Chondrocyte (in vitro differentiated cells): ENCODE results near the gene ZNF630. TPM values are rescaled to one million over a fixed set of nuclear protein-coding genes. Genes with fewer than 3 reads are reported as not detected.
"Not testable (repeated sequence)": the region's sequence is repeated elsewhere in the genome, so short reads cannot be mapped to it uniquely, and the experiment has no call there.

Experiments
- DNase-seq: peaks from one replicate; pipeline ENCODE4 v3.0.0; 2021; ENCODE audit warnings: mixed read lengths, low spot score
- H3K27ac Mint-ChIP-seq: one replicate; pipeline ENCODE4 v1.8.0; 2021; ENCODE audit warnings: mild to moderate bottlenecking, moderate library complexity, mixed read lengths; ENCODE audit not compliant: unreplicated experiment
- H3K27me3 Mint-ChIP-seq: 2 replicates; pipeline ENCODE4 v1.8.0; 2021; ENCODE audit warnings: low read depth, mixed read lengths
- H3K36me3 Mint-ChIP-seq: 2 replicates; pipeline ENCODE4 v1.8.0; 2021; ENCODE audit warnings: low read depth, mixed read lengths
- H3K4me1 Mint-ChIP-seq: 2 replicates; pipeline ENCODE4 v1.8.0; 2021; ENCODE audit warnings: low read depth, mild to moderate bottlenecking, mixed read lengths
- H3K4me3 Mint-ChIP-seq: one replicate; pipeline ENCODE4 v1.8.0; 2021; ENCODE audit warnings: mild to moderate bottlenecking, moderate library complexity, mixed read lengths; ENCODE audit not compliant: unreplicated experiment
- H3K9me3 Mint-ChIP-seq: 2 replicates; pipeline ENCODE4 v1.8.0; 2021; ENCODE audit warnings: low read depth, mixed read lengths
- total RNA-seq: library from RNA; stranded (reverse); gene quantifications from 3 replicates; pipeline ENCODE4 v1.2.1, GENCODE V29; 2021
- TF ChIP-seq, protein P1 (sequence below): fragments of 200-600 bp; sonication (generic); IDR thresholded peaks from 2 replicates; pipeline ENCODE4 v1.5.0; 2021; ENCODE audit warnings: antibody characterized with exemption, mild to moderate bottlenecking, moderate library complexity

ZNF630 gene
- total RNA-seq, 1 donor from 2014 or later = 2.7 TPM

DNA sequence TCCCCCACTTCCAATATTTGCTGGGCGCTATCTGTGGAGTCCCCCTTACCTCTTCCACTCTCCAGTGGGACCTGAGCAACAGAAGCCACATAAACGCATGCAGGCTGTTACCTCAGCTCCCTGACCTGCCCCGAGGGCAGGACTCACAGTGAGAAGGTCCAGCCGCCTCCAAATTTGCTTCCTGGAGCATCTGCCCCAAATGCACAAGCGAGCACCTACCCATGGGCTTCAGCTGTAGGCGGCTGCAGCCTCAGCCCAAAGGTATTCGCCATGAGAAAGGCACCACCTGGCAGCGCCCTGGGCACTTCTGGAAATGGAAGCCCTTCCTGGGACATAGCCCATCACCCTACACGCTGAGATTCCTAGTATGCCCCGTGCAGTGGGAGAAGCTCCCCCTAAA lies 41.2 kb downstream of the ZNF630 start:
- no peak overlapping the region for H3K4me3 Mint-ChIP-seq

DNA sequence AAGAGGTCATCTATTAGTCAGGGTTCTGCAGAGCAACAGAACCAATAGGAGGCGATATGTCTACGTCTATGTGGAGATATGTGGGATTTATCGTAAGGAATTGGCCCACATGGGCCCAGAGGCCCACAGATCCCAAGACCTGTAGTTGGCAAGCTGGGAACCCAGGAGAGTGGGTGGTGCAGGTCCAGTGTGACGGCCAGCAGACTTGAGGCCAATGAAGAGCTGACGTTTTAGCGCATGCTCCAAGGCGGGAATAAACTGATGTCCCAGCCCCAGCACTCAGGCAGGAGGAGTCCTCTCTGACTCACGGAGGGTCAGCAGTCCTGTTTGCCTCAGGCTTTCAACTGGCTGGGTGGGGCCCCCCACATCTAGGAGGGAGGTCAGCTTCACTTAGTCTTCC lies 43.3 kb downstream of the ZNF630 start:
- TF ChIP-seq, protein P1, sequence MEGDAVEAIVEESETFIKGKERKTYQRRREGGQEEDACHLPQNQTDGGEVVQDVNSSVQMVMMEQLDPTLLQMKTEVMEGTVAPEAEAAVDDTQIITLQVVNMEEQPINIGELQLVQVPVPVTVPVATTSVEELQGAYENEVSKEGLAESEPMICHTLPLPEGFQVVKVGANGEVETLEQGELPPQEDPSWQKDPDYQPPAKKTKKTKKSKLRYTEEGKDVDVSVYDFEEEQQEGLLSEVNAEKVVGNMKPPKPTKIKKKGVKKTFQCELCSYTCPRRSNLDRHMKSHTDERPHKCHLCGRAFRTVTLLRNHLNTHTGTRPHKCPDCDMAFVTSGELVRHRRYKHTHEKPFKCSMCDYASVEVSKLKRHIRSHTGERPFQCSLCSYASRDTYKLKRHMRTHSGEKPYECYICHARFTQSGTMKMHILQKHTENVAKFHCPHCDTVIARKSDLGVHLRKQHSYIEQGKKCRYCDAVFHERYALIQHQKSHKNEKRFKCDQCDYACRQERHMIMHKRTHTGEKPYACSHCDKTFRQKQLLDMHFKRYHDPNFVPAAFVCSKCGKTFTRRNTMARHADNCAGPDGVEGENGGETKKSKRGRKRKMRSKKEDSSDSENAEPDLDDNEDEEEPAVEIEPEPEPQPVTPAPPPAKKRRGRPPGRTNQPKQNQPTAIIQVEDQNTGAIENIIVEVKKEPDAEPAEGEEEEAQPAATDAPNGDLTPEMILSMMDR = no peak
- peaks cover 9% of the 10 kb centered on the region for H3K4me1 Mint-ChIP-seq
- H3K27ac Mint-ChIP-seq = no peak overlapping the region
- no peaks in the 10 kb centered on the region for H3K27me3 Mint-ChIP-seq
- no peak overlapping the region for H3K4me3 Mint-ChIP-seq
- peaks cover 12% of the 10 kb centered on the region for H3K9me3 Mint-ChIP-seq
- no peaks in the 10 kb centered on the region for H3K36me3 Mint-ChIP-seq
- no peak for DNase-seq

More for the DNA sequence above, 41.2 kb downstream of the ZNF630 start:
- H3K27me3 Mint-ChIP-seq = no peaks in the 10 kb centered on the region
- no peak for DNase-seq
- H3K27ac Mint-ChIP-seq = no peak overlapping the region
- TF ChIP-seq, protein P1 = no peak
- no peaks in the 10 kb centered on the region for H3K36me3 Mint-ChIP-seq
- H3K9me3 Mint-ChIP-seq = peaks cover 14% of the 10 kb centered on the region
- H3K4me1 Mint-ChIP-seq = peaks cover 9% of the 10 kb centered on the region

DNA sequence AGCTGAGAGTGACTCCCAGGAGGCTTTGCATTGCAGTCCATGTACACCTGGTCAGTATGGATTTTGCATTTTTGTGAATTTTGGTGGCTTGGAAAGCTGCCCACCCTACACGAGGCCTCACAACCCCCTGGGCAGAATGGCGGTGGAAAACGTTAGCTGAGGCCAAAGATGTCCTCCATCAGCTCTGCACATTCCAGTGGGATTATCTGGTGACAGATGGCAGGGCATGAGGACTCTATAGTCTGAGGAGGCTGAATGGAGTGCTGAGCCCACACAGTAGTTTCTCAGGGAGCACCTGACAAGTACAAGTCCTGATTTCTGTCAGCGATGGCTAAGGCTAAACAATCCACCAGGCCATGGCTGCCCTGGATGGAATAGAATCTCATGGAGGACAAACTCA lies 43.9 kb downstream of the ZNF630 start:
- not testable (repeated sequence) for H3K4me1 Mint-ChIP-seq, H3K27ac Mint-ChIP-seq

DNA sequence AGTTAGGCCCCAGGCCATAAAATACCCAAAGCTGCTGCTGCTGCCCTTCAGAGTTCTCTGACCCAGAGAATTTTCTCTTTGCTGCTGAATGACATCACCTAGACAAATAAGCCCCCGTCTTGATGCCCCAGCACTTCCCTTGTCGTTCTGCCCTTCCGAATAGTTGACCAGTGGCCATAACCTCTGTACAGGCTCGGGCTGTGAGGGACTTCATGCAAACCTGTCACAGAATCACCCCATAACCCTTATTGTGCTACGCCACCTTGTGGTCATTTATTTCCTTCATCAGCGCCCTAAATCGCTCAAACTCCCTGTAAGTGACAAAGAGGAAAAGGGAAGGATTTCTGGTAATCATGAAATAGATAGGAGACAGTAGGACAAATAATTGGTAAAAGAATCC lies 45.9 kb downstream of the ZNF630 start:
- no peaks in the 10 kb centered on the region for H3K27me3 Mint-ChIP-seq
- no peaks in the 10 kb centered on the region for H3K36me3 Mint-ChIP-seq
- peaks cover 9% of the 10 kb centered on the region for H3K4me1 Mint-ChIP-seq
- TF ChIP-seq, protein P1 = peak; percentile 82
- peaks cover 16% of the 10 kb centered on the region for H3K9me3 Mint-ChIP-seq
- peak overlapping the region; percentile 64 for H3K27ac Mint-ChIP-seq
- no peak for DNase-seq
- H3K4me3 Mint-ChIP-seq = no peak overlapping the region

More for the DNA sequence above, 43.9 kb downstream of the ZNF630 start:
- H3K27me3 Mint-ChIP-seq, H3K36me3 Mint-ChIP-seq, DNase-seq, H3K4me3 Mint-ChIP-seq, H3K9me3 Mint-ChIP-seq: not testable (repeated sequence)

DNA sequence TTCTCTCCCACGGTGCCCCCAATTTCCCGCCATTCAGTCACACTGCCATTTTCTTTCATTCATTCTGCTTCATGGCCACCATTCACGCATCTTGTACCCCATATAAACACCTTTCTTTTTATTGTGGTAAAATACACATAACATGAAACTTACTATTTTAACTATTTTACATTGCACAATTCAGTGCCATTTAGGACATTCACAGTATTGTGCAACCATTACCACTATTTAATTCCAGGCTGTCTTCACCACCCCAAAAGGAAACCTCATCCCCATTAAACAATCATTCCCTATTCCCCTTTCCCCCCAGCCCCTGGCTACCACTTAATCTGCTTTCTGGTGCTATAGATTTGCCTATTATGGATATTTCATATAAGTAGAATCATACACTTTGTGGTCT lies 48.7 kb downstream of the ZNF630 start:
- no peaks in the 10 kb centered on the region for H3K36me3 Mint-ChIP-seq
- TF ChIP-seq, protein P1 = no peak
- peaks cover 9% of the 10 kb centered on the region for H3K4me1 Mint-ChIP-seq
- peaks cover 16% of the 10 kb centered on the region for H3K9me3 Mint-ChIP-seq
- H3K27me3 Mint-ChIP-seq = no peaks in the 10 kb centered on the region
- no peak overlapping the region for H3K4me3 Mint-ChIP-seq
- peak overlapping the region; percentile 49 for H3K27ac Mint-ChIP-seq
- no peak for DNase-seq

DNA sequence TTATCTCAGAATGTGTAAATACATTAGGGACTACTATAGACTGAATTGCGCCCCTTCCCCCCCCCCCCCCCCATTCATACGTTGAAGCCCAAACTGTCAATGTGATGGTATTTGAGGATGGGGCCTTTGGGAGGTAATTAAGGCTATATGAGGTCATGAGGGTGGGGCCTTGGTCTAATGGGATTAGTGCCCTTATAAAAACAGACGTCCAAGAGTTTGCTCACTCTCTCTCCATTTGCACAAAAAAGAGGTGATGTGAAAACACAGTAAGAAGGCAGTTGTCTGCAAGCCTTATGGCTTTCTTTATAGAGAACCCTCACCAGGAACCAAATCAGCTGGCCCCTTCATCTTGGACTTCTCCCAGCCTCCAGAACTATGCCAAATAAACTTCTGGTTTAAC lies 49.3 kb downstream of the ZNF630 start:
- Mint-ChIP-seq H3K27ac (no peak overlapping the region), H3K4me1 (peaks cover 9% of the 10 kb centered on the region), H3K27me3 (no peaks in the 10 kb centered on the region), H3K4me3 (no peak overlapping the region), H3K36me3 (no peaks in the 10 kb centered on the region), H3K9me3 (peaks cover 16% of the 10 kb centered on the region)
- TF ChIP-seq, protein P1 = no peak
- no peak for DNase-seq
